A549 (cell line): ENCODE results near the gene ZFAND4.
"Not testable (repeated sequence)": the region's sequence is repeated elsewhere in the genome, so short reads cannot be mapped to it uniquely, and the experiment has no call there.

Experiments used
- EHMT2 ChIP-seq: fragments of 200-600 bp; sonication (generic); IDR thresholded peaks from 2 replicates; pipeline ENCODE4 v1.6.1; 2016; ENCODE audit warnings: antibody characterized with exemption, low read depth, mild to moderate bottlenecking, moderate library complexity
- JUNB ChIP-seq: fragments of >200 bp; sonication (Bioruptor Twin); formaldehyde crosslinking; IDR thresholded peaks from 2 replicates; pipeline ENCODE4 v1.6.1; 2016
- KDM5A ChIP-seq: fragments of 200-600 bp; sonication (generic); IDR thresholded peaks from 2 replicates; pipeline ENCODE4 v1.6.1; 2016; ENCODE audit warnings: antibody characterized with exemption, mild to moderate bottlenecking
- MAX ChIP-seq: IDR thresholded peaks from 2 replicates; pipeline ENCODE4 v1.6.1; 2012
- MAZ ChIP-seq: fragments of 150-350 bp; IDR thresholded peaks from 2 replicates; pipeline ENCODE4 v1.6.1; 2014; ENCODE audit warnings: antibody characterized with exemption, low read depth, low read length, borderline replicate concordance
- RAD21 ChIP-seq, 2 experiments: fragments of >200 bp in 1 of 2; sonication (Bioruptor Twin) in 1 of 2; formaldehyde crosslinking in 1 of 2; IDR thresholded peaks in 1 of 2; conservative IDR thresholded peaks in 1 of 2; 2 replicates in 1 of 2; 3 replicates in 1 of 2; pipeline ENCODE4 v1.6.1; 2012 to 2018; ENCODE audit warnings: inconsistent platforms in 1 of 2
- RNF2 ChIP-seq: fragments of 200-600 bp; sonication (generic); IDR thresholded peaks from 2 replicates; pipeline ENCODE4 v1.6.1; 2016; ENCODE audit warnings: low read depth, mild to moderate bottlenecking, antibody characterized with exemption, moderate library complexity, borderline replicate concordance
- TF ChIP-seq, protein P1 (sequence below): fragments of >200 bp; sonication (Bioruptor Twin); formaldehyde crosslinking; IDR thresholded peaks from 3 replicates; pipeline ENCODE4 v1.5.1; 2016

- TF ChIP-seq JUNB; RNF2; RAD21 (conservative IDR thresholded peaks at IDR 0.05 in 1 of 2, IDR thresholded peaks at IDR 0.05 in 1 of 2); MAX; MAZ; EHMT2; KDM5A: not testable (repeated sequence)
- TF ChIP-seq, protein P1, sequence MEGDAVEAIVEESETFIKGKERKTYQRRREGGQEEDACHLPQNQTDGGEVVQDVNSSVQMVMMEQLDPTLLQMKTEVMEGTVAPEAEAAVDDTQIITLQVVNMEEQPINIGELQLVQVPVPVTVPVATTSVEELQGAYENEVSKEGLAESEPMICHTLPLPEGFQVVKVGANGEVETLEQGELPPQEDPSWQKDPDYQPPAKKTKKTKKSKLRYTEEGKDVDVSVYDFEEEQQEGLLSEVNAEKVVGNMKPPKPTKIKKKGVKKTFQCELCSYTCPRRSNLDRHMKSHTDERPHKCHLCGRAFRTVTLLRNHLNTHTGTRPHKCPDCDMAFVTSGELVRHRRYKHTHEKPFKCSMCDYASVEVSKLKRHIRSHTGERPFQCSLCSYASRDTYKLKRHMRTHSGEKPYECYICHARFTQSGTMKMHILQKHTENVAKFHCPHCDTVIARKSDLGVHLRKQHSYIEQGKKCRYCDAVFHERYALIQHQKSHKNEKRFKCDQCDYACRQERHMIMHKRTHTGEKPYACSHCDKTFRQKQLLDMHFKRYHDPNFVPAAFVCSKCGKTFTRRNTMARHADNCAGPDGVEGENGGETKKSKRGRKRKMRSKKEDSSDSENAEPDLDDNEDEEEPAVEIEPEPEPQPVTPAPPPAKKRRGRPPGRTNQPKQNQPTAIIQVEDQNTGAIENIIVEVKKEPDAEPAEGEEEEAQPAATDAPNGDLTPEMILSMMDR, result not testable (repeated sequence)
Measured at GRCh38 chr10:45601254-45601930, 71.2 kb downstream of the ZFAND4 start.
